Naive thymus-derived CD4-positive, alpha-beta T cell (primary cell): ENCODE data around the gene SNRK. TPM values are rescaled to one million over a fixed set of nuclear protein-coding genes. Genes with fewer than 3 reads are reported as not detected.

ENCODE experiments used
- ATAC-seq: fragments of 150-1000 bp; cut with Tn5 transposase; 2 replicates; pipeline ENCODE4 v1.10.0; 2021; ENCODE audit warnings: mild to moderate bottlenecking, moderate library complexity
- CTCF ChIA-PET: fragments of 350-600 bp; sonication (Branson Sonifier 250); formaldehyde crosslinking; loops from one replicate; lab custom pipeline; 2021; ENCODE audit warnings: antibody characterized with exemption; lab: Charles Lee
- POLR2A ChIA-PET: fragments of 350-600 bp; sonication (Branson Sonifier 250); formaldehyde crosslinking; loops from one replicate; lab custom pipeline; 2021; ENCODE audit warnings: antibody characterized with exemption, inconsistent platforms; lab: Charles Lee
- DNase-seq, 9 donors: peaks; one replicate each; pipeline versions ENCODE4 v3.0.0 to v3.0.0-alpha.2; 2020 to 2022; ENCODE audit warnings: mixed read lengths in 1 of 9
- H3K27ac ChIP-seq: one replicate; pipeline ENCODE4 v1.7.0; 2013; ENCODE audit warnings: mild to moderate bottlenecking, low read depth, low read length, moderate library complexity
- H3K27me3 ChIP-seq, 2 donors: one replicate each; pipeline ENCODE4 v1.7.0; 2013; ENCODE audit warnings: low read length in 2 of 2, mild to moderate bottlenecking in 2 of 2, moderate library complexity in 2 of 2; ENCODE audit not compliant: control insufficient read depth in 2 of 2, insufficient read depth in 2 of 2
- H3K36me3 ChIP-seq, 3 experiments: 1 replicate in 2 of 3; 2 replicates in 1 of 3; pipeline ENCODE4 v1.7.0; 2013; ENCODE audit warnings: low read length in 3 of 3, mild to moderate bottlenecking in 3 of 3, moderate library complexity in 1 of 3; ENCODE audit not compliant: insufficient read depth in 3 of 3, control insufficient read depth in 2 of 3
- H3K4me1 ChIP-seq, 2 donors: one replicate each; pipeline ENCODE4 v1.7.0; 2013; ENCODE audit warnings: low read length in 2 of 2, mild to moderate bottlenecking in 2 of 2, moderate library complexity in 1 of 2; ENCODE audit not compliant: control insufficient read depth in 2 of 2, insufficient read depth in 2 of 2
- H3K4me3 ChIP-seq: 2 replicates; pipeline ENCODE4 v1.7.0; 2013; ENCODE audit warnings: mild to moderate bottlenecking, low read length
- H3K9me3 ChIP-seq, 3 experiments: 1 replicate in 2 of 3; 2 replicates in 1 of 3; pipeline ENCODE4 v1.7.0; 2013; ENCODE audit warnings: low read length in 3 of 3; ENCODE audit not compliant: control insufficient read depth in 2 of 3
- H3K27ac Mint-ChIP-seq, 9 donors: one replicate each; pipeline ENCODE4 v1.8.0; 2020 to 2022; ENCODE audit warnings: mixed read lengths in 9 of 9, mild to moderate bottlenecking in 8 of 9, moderate library complexity in 5 of 9, inconsistent platforms in 2 of 9
- H3K27me3 Mint-ChIP-seq, 5 donors: one replicate each; pipeline ENCODE4 v1.8.0; 2021 to 2022; ENCODE audit warnings: mixed read lengths in 5 of 5, mild to moderate bottlenecking in 1 of 5
- H3K36me3 Mint-ChIP-seq, 5 donors: one replicate each; pipeline ENCODE4 v1.8.0; 2020 to 2022; ENCODE audit warnings: mixed read lengths in 5 of 5, mild to moderate bottlenecking in 3 of 5, inconsistent platforms in 1 of 5
- H3K4me1 Mint-ChIP-seq, 7 donors: one replicate each; pipeline ENCODE4 v1.8.0; 2020 to 2022; ENCODE audit warnings: mixed read lengths in 7 of 7, mild to moderate bottlenecking in 3 of 7, inconsistent platforms in 1 of 7
- H3K4me3 Mint-ChIP-seq, 10 donors: one replicate each; pipeline ENCODE4 v1.8.0; 2020 to 2022; ENCODE audit warnings: mild to moderate bottlenecking in 10 of 10, mixed read lengths in 10 of 10, moderate library complexity in 6 of 10, inconsistent platforms in 2 of 10
- H3K9me3 Mint-ChIP-seq, 11 donors: one replicate each; pipeline ENCODE4 v1.8.0; 2020 to 2022; ENCODE audit warnings: mixed read lengths in 11 of 11, mild to moderate bottlenecking in 4 of 11, inconsistent platforms in 1 of 11, moderate library complexity in 1 of 11
- intact Hi-C, 2 donors: fragments of 100-400 bp; cut with micrococcal nuclease; formaldehyde crosslinking; loops; one replicate each; pipeline ENCODE4 v1.15.1; 2023
- polyA plus RNA-seq, 2 donors: library from polyadenylated mRNA; unstranded; fragments of 300-500 nt; fragmentation: Illumina TruSeq; gene quantifications; one replicate each; pipeline ENCODE4 v1.2.3, GENCODE V29; 2021
- total RNA-seq, 6 experiments: library from RNA in 5 of 6; stranded (reverse) in 5 of 6; gene quantifications; 1 replicate in 5 of 6; 2 replicates in 1 of 6; pipeline ENCODE4 v1.2.3 and lab custom pipeline; 2021 to 2026

Gene SNRK
- total and polyA plus RNA-seq, 7 experiments from 2014 or later: 63.4 to 176 (median 115) TPM

DNA sequence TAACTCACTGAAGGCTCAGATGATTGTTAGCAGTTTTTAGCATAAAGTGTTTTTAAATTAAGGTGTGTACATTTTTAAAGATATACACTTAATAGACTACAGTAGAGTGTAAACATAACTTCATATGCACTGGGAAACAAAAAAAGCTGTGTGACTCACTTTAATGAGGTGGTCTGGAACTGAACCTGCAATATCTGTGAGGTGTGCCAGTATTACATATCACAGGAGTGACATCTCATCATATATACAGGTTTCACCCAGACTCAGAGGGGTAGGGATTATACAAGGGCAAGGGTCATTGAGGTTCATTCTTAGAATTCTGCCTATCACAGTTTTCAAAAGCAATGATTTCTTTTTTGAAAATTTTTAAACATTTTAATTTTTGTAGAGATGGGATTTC is 7.3 kb upstream of the SNRK start:
- Mint-ChIP-seq H3K36me3 (peaks cover 0 to 11% (median 0%) of the 10 kb centered on the region in 5 donors), H3K27ac (no peak overlapping the region), H3K4me1 (peaks cover 3 to 13% (median 7%) of the 10 kb centered on the region in 7 donors), H3K9me3 (peaks cover 0 to 4% (median 0%) of the 10 kb centered on the region in 11 donors), H3K27me3 (peaks cover 0 to 18% (median 0%) of the 10 kb centered on the region in 5 donors), H3K4me3 (no peak overlapping the region)
- H3K4me1 ChIP-seq: no peaks in the 10 kb centered on the region
- POLR2A ChIA-PET: interaction anchor here (0.9 kb wide), 1 partner anchor 22 kb away, joined by 6 read pairs; no protein-coding TSS in a partner anchor
- H3K4me3 ChIP-seq: no peak overlapping the region
- H3K9me3 ChIP-seq: no peaks in the 10 kb centered on the region
- no peak overlapping the region for H3K27ac ChIP-seq
- H3K27me3 ChIP-seq: no peaks in the 10 kb centered on the region
- no peaks in the 10 kb centered on the region for H3K36me3 ChIP-seq
- CTCF ChIA-PET: no interaction called here
- DNase-seq: no peak
- no peak for ATAC-seq
- intact Hi-C loops: no loop called here

DNA sequence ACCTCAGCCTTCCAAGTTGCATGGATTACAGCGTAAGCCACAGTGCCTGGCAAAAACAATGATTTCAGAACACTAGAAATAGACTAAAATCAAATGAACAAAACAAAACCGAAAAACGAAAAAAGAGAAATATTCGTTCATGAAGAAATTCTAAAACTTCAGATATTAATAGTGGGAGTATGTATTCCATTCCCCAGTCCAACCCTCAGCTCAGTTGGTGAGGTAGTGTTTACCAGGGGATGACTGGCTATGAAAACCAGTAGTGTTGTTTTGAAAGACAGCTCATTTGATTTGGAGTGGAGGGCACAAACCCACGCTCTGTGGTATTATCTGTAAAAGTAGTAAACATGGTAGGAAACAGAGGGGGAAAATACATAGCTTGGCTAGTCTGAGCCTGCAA is 6.8 kb upstream of the SNRK start:
- intact Hi-C loops: no loop called here
- POLR2A ChIA-PET: interaction anchor here (0.9 to 1.9 kb wide), 3 partner anchors 12 to 22 kb away, joined by 3 to 6 read pairs (median 4); no protein-coding TSS in a partner anchor

DNA sequence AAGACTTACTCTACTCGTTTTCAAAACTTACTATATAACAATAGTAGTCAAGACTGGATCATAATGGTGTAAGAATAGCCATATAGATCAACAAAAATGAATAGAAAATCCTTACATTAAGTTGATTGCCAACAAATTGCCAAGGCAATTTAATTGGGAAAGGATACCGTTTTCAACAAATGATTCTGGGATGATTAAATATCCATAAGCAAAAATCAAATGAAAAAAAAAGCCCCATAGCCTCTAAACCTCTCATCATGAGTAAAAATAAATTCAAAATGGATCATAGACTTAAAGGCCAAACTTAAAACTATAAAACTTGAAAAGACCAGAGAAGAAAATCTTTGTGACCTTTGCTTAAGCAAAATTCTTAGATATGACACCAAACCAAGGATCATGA is 5.3 kb upstream of the SNRK start:
- Histone ChIP-seq H3K27me3 (no peaks in the 10 kb centered on the region), H3K36me3 (no peaks in the 10 kb centered on the region), H3K4me1 (peaks cover 0 to 4% of the 10 kb centered on the region in 2 donors), H3K9me3 (no peaks in the 10 kb centered on the region), H3K4me3 (no peak overlapping the region), H3K27ac (no peak overlapping the region)
- POLR2A ChIA-PET: interaction anchor here (1.9 kb wide), 1 partner anchor 16 kb away, joined by 4 read pairs; no protein-coding TSS in a partner anchor
- no peak overlapping the region for H3K27ac Mint-ChIP-seq
- peaks cover 0 to 8% (median 0%) of the 10 kb centered on the region in 5 donors for H3K36me3 Mint-ChIP-seq
- ATAC-seq (no peak), DNase-seq (no peak)
- peaks cover 0 to 2% (median 0%) of the 10 kb centered on the region in 11 donors for H3K9me3 Mint-ChIP-seq
- CTCF ChIA-PET: interaction anchor here (0.6 kb wide), 1 partner anchor 107 kb away, joined by 6 read pairs; no protein-coding TSS in a partner anchor
- intact Hi-C loops: no loop called here
- H3K27me3 Mint-ChIP-seq: peaks cover 0 to 21% (median 0%) of the 10 kb centered on the region in 5 donors
- no peak overlapping the region for H3K4me3 Mint-ChIP-seq
- H3K4me1 Mint-ChIP-seq: peaks cover 5 to 13% (median 12%) of the 10 kb centered on the region in 7 donors

More for the DNA sequence above, 6.8 kb upstream of the SNRK start:
- DNase-seq: no peak
- Histone ChIP-seq H3K27ac (no peak overlapping the region), H3K4me3 (no peak overlapping the region), H3K36me3 (no peaks in the 10 kb centered on the region), H3K9me3 (no peaks in the 10 kb centered on the region), H3K4me1 (no peaks in the 10 kb centered on the region), H3K27me3 (no peaks in the 10 kb centered on the region)
- no peak overlapping the region for H3K4me3 Mint-ChIP-seq
- CTCF ChIA-PET: interaction anchor here (0.7 kb wide), 1 partner anchor 27 kb away, joined by 3 read pairs; no protein-coding TSS in a partner anchor
- H3K36me3 Mint-ChIP-seq: peaks cover 0 to 8% (median 0%) of the 10 kb centered on the region in 5 donors
- H3K27me3 Mint-ChIP-seq: peaks cover 0 to 21% (median 0%) of the 10 kb centered on the region in 5 donors
- H3K4me1 Mint-ChIP-seq: peaks cover 3 to 13% (median 7%) of the 10 kb centered on the region in 7 donors
- ATAC-seq: no peak
- H3K9me3 Mint-ChIP-seq: peaks cover 0 to 2% (median 0%) of the 10 kb centered on the region in 11 donors
- H3K27ac Mint-ChIP-seq: no peak overlapping the region

DNA sequence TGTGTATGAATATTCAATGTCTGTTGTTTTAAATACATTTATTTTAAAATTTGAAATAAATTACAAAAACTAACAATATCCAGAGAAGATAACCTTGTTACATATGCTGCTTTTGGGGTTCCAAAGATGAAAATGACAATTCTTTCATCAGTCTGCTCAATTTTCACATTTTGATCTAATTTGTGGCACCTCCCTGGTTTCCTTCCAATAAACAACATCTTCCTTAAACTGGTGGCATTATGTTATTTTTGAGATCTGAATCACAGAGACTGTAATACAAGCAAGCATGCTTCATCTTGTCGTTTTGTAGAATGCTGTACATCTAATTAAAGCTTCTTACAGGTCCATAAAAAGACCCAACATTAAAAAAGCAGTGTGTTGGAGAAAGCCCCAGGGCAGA is 2.2 kb upstream of the SNRK start:
- Histone ChIP-seq H3K4me1 (peaks cover 7% of the 10 kb centered on the region in 2 donors), H3K27me3 (no peaks in the 10 kb centered on the region), H3K27ac (no peak overlapping the region), H3K36me3 (no peaks in the 10 kb centered on the region), H3K4me3 (no peak overlapping the region), H3K9me3 (no peaks in the 10 kb centered on the region)
- Mint-ChIP-seq H3K27me3 (peaks cover 0 to 21% (median 0%) of the 10 kb centered on the region in 5 donors), H3K4me3 (no peak overlapping the region), H3K36me3 (peaks cover 0 to 12% (median 5%) of the 10 kb centered on the region in 5 donors), H3K4me1 (peaks cover 9 to 13% (median 12%) of the 10 kb centered on the region in 7 donors), H3K27ac (peak overlapping the region in 2 of 9 donors; percentile 25 to 59), H3K9me3 (peaks cover 0 to 4% (median 0%) of the 10 kb centered on the region in 11 donors)
- DNase-seq (no peak), ATAC-seq (no peak)
- POLR2A ChIA-PET: interaction anchor here (0.6 to 3.5 kb wide), 2 partner anchors 13 to 122 kb away, joined by 3 to 32 read pairs; no protein-coding TSS in a partner anchor
- CTCF ChIA-PET: interaction anchor here (0.8 to 2.2 kb wide), 2 partner anchors 27 to 61 kb away, joined by 4 to 6 read pairs; no protein-coding TSS in a partner anchor
- intact Hi-C loops: no loop called here

DNA sequence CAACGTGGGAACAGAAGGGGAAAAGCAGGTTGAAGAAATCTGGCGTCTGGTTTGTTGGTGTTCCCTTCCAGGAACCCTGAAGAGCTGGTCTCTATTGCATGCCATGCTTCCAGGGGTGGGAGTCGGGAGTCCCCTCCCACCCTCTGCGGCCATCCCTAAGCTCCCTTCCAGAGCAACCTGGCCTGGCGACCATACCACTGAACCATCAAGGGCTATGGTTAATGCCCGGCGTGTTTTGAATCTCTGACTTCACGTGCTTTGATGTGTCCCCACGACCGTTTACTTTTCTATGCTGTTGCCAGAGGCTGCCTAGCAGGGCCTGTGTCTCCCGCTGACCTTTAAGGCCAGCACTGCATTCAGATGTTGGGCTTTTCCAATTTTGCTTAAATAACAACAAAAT is 696 bp upstream of the SNRK start:
- peak overlapping the region; percentile 77 to 100 (median 99) for H3K27ac Mint-ChIP-seq
- H3K27me3 Mint-ChIP-seq: peaks cover 0 to 16% (median 0%) of the 10 kb centered on the region in 5 donors
- Histone ChIP-seq H3K9me3 (no peaks in the 10 kb centered on the region), H3K27me3 (no peaks in the 10 kb centered on the region), H3K36me3 (peaks cover 0 to 7% (median 0%) of the 10 kb centered on the region in 3 experiments), H3K27ac (peak overlapping the region; percentile 99), H3K4me3 (no peak overlapping the region), H3K4me1 (peaks cover 21 to 22% of the 10 kb centered on the region in 2 donors)
- intact Hi-C loops: loop anchor here (1.0 to 5.0 kb wide), 22 partner anchors 15 to 1053 kb away; partner anchors contain the start of genes ABHD5 (in 2 of the 2), ANO10 (in 1 of the 2), HIGD1A (in 1 of the 2) and NKTR (in 1 of the 2)
- peaks cover 20 to 28% (median 26%) of the 10 kb centered on the region in 7 donors for H3K4me1 Mint-ChIP-seq
- ATAC-seq: no peak
- H3K4me3 Mint-ChIP-seq: peak overlapping the region; percentile 89 to 100 (median 96)
- ChIA-PET POLR2A (interaction anchor here (0.6 to 3.5 kb wide), 32 partner anchors 8 to 323 kb away, joined by 3 to 66 read pairs (median 4); no protein-coding TSS in a partner anchor), CTCF (interaction anchor here (0.8 to 2.2 kb wide), 5 partner anchors 11 to 218 kb away, joined by 3 to 9 read pairs (median 4); no protein-coding TSS in a partner anchor)
- H3K9me3 Mint-ChIP-seq: peaks cover 0 to 4% (median 0%) of the 10 kb centered on the region in 11 donors
- DNase-seq: peak in 1 of 9 donors; percentile 14
- H3K36me3 Mint-ChIP-seq: peaks cover 0 to 23% (median 15%) of the 10 kb centered on the region in 5 donors

DNA sequence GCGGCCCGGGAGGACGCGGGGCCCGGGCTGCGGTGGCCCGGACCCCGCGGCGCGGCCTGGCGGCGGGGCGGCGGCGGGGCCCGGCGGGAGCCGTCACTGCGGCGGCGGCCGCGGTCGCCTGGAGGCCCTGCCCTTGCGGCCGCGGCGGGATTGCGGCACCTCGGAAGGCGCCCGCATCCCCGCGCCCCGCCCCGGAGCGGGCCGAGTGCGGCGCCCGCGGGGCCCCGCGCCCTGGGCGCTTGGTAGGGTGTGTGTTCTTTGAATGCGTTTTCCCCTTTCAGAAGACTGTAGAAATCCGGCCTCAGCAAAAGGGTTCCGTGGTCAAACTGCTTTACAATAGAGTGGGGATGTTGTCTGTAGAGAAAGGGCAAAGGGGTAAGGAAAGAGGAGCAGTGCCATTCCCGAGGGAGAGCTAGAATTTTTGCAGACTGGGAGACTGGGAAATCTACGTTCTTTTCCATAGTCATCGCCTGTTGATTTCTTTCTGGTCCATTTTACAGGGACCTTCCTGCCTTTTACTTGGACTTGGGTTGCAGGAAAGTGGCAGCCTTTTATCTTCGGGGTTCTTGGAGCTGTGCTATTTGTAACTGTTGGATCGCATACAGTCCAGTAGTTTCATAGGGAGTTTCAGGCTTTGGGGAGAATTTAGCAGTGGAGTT is 630 bp downstream of the SNRK start:
- Mint-ChIP-seq H3K36me3 (peaks cover 0 to 30% (median 16%) of the 10 kb centered on the region in 5 donors), H3K4me3 (peak overlapping the region; percentile 95 to 100 (median 98)), H3K4me1 (peaks cover 32 to 41% (median 40%) of the 10 kb centered on the region in 7 donors), H3K9me3 (peaks cover 0 to 4% (median 0%) of the 10 kb centered on the region in 11 donors), H3K27ac (peak overlapping the region; percentile 93 to 99 (median 96)), H3K27me3 (peaks cover 0 to 12% (median 0%) of the 10 kb centered on the region in 5 donors)
- CTCF ChIA-PET: interaction anchor here (0.5 to 1.6 kb wide), 5 partner anchors 10 to 215 kb away, joined by 3 to 11 read pairs (median 4); no protein-coding TSS in a partner anchor
- peaks cover 0 to 7% (median 0%) of the 10 kb centered on the region in 3 experiments for H3K36me3 ChIP-seq
- no peaks in the 10 kb centered on the region for H3K9me3 ChIP-seq
- POLR2A ChIA-PET: interaction anchor here (0.6 to 3.5 kb wide), 24 partner anchors 9 to 216 kb away, joined by 3 to 66 read pairs (median 5); no protein-coding TSS in a partner anchor
- no peaks in the 10 kb centered on the region for H3K27me3 ChIP-seq
- peak; percentile 37 for ATAC-seq
- DNase-seq: peak in 7 of 9 donors; percentile 25 to 53 (median 40)
- H3K4me3 ChIP-seq: peak overlapping the region; percentile 79
- H3K4me1 ChIP-seq: peaks cover 34 to 35% of the 10 kb centered on the region in 2 donors
- intact Hi-C loops: loop anchor here (1.0 to 5.0 kb wide), 24 partner anchors 9 to 1052 kb away; partner anchors contain the start of genes ABHD5 (in 2 of the 2), POMGNT2 (in 2 of the 2), ANO10 (in 1 of the 2) and HIGD1A (in 1 of the 2)
- H3K27ac ChIP-seq: peak overlapping the region; percentile 99
